ENCODE results near the gene RTP5.

Gene RTP5

DNA sequence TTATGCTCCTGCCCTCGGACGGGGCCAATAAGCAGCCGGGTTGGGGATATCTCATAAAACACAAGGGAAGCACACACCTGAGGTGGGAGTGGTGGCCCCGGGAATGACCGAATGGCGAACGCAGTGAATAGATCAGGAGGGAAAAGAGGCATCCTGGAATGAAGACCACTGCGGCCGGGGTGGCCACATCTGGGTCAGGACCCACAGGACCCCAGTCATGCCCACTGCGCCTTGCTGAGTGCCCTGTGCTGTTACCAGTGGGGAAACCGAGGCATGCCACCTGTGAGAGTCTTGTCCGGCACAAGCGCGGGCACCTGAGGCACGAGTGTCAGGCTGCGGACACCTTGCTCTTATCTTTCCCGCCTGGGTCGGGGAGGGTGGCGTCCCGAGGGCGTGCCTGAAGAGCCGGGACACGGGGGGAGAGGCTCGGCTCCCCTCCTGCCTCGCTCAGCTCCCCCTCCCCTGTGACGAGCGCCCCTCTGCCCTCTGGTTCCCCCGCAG lies 12.4 kb upstream of the RTP5 start:
- H3K27ac ChIP-seq = no peak overlapping the region
- no peak for DNase-seq (ENCODE audit: low read depth, low spot score)

DNA sequence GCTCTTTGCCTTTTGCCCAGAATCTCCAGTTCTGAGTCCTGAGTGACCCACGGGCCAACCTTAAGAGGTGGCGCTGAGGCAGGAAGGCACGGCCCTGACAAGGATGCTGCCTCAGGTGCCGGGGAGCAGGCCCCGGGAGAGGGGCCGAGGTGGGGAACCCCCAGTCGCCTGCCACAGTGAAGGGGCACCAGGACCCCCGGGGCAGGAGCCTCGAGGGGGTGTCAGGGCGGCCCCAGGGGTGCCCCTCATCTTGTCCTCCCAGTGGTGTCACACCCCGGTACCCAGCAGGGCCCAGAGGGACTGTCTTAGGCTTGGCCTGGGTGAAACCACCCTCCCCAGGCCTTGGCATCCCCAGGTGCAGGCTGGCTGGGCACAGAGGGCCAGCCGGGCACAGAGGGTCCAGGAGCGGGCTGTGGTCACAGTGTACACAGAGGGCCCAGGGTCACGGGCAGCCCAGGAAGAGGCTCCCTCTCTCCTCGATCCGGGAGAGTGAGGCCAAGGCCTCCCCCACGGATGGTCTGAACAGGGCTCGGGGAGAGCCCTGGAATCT lies 11.9 kb upstream of the RTP5 start:
- H3K27ac ChIP-seq = no peak overlapping the region
- no peak for DNase-seq (ENCODE audit: low read depth, low spot score)

DNA sequence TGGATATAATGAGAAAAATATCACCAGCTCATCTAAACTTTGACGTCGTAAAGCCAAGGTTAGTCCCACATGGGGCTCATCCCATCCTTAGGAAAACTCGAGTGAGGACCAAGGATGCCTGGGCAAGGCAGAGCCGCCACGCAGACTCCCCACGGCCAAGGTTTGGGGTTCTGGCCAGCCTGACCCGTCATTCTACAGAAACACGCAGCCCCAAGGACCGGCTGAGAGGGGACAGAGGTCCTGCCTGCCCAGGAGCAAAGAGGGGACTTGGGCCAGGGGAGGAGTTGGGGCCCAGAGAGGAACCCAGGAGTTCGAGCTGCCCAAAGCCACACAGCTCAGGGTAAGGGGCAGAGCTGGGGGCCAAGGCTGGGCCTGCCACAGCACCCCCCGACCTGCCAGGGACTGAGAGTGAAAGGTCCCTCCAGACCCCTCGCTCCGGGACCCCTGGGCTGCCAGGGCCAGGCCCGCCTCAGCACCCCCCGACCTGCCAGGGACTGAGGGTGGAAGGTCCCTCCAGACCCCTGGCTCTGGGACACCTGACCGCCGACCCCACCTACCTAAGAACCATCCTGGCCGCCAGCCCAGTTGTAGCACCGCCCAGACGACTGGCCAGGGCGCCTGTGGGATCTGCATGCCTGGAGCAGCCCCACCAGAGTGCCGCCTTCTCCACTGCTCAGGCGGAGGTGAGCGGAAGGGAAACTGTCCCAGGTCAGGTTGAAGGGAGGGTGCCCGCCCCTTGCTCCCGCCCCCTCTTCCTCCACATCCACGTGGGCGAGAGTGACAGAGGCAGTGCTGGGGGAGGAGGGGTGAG lies 11.1 kb upstream of the RTP5 start, which contains the start of gene PDCD1:
PDCD1 (minus strand) TSS at position 689 of the 811 bp plus-strand sequence; CDS start at position 633, 56 bp downstream.
- no peak for DNase-seq (ENCODE audit: low read depth, low spot score)
- H3K27ac ChIP-seq = no peak within 1 kb of the TSS

DNA sequence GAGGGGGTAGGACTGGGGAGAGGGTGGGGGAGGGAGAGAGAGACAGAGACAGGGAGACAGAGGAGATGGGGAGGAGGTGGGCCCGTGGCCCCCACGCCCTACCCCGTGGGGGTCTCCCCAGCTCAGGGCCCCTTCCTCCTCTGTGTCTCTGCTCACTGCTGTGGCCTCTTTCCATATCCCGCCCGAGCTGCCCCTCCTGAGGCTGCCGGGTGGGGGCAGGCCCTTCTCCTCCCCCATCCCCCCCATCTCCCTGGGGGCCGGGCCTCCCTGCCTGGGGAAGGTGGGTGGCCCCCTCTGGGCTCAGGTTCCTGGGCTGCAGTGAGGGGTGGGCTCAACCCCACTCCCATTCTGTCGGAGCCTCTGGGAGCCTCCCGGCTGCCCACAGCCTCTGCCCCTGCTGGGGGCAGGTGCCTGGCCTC lies 10.5 kb upstream of the RTP5 start:
- H3K27ac ChIP-seq = no peak overlapping the region
- DNase-seq (ENCODE audit: low read depth, low spot score) = no peak

DNA sequence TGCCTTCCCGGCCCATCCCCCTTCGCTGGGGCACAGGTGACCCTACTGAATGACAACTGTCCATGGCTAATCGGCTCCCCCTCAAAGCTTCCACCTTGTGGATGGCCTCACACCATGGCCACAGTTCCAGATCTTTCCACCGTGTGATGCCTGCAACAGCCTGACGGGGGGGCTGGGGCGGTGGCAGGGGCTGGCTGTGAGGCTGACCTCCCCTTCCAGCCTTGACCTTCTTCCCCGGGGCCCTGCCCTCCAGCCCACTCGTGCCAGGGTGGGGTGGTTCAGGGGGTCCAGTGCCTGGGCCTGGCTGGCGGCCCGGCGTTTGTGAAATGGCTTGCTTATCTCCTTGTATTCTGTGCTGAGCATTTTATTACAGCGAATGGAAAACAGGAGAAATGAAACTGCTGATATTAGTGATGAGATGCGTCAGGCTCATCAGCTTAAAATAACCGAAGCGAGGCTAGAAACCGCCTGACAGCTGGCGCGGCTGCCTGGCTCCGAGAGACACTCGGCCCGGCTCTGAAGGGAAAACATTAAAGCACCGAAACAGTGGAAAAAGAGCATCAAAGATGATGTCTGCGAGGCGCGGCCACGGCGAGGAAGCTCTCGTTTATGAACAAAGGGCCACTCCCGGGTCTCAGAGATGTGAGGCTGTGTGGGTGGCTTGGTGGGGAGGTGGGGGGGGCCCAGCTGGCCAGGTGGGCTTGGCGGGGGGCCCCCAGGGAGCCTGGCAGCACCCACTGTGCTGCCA lies 9.9 kb upstream of the RTP5 start:
- no peak for DNase-seq (ENCODE audit: low read depth, low spot score)
- H3K27ac ChIP-seq = no peak overlapping the region

DNA sequence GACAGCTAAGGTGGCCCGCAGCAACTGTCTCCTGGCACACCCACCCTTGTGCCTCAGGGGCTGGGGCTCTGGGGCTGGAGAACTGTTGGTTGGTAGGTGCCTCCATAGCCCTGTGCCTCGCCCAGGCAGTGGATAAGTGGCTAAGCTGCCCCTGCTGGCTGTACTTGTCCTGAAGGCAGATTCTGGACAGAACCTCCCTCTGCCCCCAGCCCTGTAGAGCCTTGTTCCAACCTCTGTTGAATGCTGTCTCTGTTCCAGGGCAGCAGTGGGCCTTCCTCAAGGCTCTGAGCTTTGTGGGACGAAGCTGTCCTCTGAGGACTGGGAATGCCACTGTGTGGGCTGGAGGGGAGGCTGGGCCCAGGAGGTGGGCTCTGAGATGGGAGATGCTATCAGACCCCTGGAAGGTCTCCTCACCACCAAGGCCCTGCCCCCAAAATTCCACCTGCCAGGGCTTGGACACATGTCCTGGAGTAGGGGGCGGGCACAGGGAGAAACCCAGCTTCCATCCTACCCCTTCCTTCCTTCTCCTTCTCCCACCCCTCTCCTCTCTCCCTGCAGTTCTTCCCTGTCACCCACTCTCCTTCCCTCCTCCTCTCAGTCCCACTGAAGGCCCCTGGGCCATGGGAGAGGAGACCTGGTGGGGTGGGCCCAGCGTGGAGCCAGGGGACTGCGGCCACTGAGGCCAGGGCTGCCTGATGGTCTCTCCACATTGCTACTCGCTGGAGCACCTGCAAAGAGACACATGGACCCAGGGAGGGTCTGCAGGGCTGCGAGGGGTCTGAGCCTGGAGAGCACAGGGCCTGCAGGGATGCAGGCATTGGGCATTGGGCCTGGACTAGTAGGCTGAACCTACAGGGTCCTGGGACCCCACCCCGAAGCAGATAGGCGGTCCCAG lies 9.1 kb upstream of the RTP5 start:
- no peak for DNase-seq (ENCODE audit: low read depth, low spot score)
- H3K27ac ChIP-seq = no peak overlapping the region

DNA sequence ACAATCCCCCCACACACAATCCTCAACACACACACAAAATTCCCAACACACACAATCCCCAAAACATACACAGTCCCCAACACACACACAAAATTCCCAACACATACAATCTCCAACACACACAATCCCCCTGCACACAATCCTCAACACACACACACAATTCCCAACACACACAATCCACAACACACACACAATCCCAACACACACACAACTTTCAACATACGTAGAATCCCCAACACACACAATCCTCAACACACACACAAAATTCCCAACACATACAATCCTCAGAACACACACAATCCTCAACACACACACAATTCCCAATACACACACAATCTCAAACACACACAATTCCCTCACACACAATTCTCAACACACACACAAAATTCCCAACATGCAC lies 8.3 kb upstream of the RTP5 start:
- no peak for DNase-seq (ENCODE audit: low read depth, low spot score)
- H3K27ac ChIP-seq = no peak overlapping the region

DNA sequence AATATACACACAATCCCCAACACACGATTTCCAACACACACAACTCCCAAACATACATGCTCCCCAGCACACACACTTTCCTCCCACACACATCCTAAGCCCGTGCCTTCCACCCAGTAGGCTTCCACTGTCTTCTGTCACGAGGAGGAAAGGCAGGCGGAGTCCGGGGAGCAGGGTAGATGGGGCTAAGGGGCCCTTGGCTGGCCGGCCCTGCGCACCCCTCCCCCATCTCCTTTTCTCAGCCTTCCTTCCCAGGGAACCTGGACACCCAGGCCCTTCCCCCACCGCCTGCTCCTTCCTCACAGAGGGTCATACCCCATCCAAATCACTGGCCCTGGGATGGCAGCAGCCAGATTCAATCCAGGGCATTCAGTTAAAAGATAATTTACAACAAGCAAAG lies 7.4 kb upstream of the RTP5 start:
- DNase-seq (ENCODE audit: low read depth, low spot score) = no peak
- no peak overlapping the region for H3K27ac ChIP-seq

DNA sequence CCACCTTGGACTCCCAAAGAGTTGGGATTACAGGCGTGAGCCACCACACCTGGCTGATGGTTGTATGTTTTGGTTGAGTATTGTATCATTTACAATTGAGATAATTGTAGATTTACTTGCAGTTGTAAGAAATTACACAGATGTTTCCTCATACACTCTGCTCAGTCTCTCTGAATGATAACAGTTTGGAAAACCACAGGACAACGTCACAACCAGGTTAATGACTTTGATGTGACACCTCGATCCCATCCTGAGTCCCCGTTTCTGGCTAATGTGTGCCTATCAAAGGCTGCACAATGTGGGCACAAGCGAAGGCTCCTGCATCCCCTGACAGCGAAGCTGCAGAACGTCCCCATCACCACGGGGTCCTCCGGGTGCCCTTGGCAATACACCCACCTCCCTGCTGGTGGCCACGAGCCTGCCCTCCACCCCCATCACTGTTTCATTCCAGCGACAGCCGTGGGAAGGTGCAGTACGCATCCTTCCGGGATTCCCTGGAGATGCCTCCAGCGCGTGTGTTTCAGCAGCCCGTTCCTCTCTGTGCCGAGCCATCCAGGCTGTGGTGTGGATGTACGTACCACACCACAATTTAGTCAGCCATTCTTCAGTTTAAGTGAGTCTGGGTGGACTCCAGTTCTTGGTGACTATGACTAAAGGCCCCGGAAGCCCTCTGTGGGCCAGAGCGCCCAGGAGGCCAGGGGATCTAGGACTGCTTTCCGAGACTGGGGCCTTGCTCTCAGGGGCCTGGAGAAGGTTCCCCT lies 6.6 kb upstream of the RTP5 start:
- no peak overlapping the region for H3K27ac ChIP-seq
- DNase-seq (ENCODE audit: low read depth, low spot score) = no peak

DNA sequence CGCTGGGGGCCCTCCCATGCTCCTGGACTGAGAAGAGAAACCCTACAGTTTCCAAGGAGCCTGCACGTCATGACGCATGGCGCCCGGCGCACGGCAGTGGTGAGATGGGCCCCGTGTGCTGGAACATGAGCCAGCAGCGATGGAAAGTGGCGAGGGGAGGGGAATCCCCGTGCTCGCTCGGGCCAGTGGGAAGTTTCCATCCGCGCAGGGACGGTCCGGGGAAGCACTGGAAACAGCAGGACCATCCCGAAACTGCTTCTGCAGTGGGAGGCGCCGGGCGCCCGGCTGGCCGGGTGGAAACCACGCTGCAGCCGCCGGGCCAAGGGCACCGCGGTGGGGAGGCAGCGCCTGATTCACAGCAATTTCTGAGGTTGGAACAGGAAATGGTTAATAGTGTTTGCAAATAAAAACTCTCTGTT lies 6.0 kb upstream of the RTP5 start:
- no peak overlapping the region for H3K27ac ChIP-seq
- no peak for DNase-seq (ENCODE audit: low read depth, low spot score)

DNA sequence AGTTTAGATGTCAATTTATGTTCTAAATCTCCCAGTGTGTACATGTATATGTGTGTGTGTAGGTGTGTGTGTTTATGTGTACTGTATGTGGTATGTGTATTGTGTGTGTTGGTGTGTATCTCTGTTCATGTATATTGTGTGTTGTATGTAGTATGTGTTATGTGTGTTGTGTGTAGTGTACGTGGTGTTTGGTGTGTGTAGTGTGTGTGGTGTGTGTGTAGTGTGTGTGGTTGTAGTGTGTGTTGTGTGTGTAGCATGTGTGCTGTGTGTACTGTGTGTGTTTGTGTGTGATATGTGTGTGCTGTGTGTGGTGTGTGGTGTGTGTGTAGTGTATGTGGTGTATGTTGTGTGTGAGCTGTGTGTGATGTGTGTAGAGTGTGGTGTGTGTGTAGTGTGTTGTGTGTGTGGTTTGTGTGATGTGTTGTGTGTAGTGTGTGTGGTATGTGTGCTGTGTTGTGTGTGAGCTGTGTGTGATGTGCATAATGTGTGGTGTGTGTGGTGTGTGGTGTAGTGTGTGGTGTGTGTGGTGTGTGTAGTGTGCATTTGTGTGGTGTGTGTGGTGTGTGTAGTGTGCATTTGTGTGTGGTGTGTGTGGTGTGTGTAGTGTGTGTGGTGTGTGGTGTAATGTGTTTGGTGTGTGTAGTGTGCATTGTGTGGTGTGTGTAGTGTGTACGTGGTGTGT lies 5.2 kb upstream of the RTP5 start:
- no peak overlapping the region for H3K27ac ChIP-seq
- DNase-seq (ENCODE audit: low read depth, low spot score) = no peak

DNA sequence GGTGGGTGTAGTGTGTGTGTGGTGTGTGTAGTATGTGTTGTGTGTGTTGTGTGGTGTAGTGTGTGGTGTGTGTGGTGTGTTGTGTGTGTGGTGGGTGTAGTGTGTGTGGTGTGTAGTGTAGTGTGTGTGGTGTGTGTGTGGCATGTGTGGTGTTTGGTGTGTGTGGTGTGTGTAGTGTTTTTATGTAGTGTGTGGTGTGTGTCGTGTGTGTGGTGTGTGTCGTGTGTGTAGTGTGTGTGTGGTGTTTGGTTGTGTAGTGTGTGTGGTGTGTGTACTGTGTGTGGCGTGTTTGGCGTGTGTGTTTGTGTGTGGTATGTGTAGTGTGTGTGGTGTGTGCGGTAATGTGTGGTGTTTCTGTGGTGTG lies 4.7 kb upstream of the RTP5 start:
- DNase-seq (ENCODE audit: low read depth, low spot score) = no peak
- no peak overlapping the region for H3K27ac ChIP-seq

DNA sequence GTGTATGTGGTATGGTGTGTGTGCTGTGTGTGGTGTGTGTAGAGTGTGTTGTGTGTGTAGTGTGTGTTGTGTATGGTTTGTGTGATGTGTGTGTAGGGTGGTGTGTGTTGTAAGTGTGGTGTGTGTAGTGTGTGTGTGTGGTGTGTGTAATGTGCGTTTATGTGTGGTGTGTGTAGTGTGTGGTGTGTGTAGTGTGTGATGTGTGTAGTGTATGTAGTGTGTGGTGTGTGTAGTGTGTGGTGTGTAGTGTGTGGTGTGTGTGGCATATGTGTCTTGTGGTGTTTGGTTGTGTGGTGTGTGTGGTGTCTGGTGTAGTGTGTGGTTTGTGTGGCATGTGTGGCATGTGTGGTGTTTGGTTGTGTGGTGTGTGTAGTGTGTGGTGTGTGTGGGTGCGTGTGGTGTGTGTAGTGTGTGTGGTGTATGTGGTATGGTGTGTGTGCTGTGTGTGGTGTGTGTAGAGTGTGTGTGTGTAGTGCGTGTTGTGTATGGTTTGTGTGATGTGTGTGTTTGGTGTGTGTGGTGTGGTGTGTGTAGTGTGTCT lies 4.0 kb upstream of the RTP5 start:
- DNase-seq (ENCODE audit: low read depth, low spot score) = no peak
- H3K27ac ChIP-seq = no peak overlapping the region

DNA sequence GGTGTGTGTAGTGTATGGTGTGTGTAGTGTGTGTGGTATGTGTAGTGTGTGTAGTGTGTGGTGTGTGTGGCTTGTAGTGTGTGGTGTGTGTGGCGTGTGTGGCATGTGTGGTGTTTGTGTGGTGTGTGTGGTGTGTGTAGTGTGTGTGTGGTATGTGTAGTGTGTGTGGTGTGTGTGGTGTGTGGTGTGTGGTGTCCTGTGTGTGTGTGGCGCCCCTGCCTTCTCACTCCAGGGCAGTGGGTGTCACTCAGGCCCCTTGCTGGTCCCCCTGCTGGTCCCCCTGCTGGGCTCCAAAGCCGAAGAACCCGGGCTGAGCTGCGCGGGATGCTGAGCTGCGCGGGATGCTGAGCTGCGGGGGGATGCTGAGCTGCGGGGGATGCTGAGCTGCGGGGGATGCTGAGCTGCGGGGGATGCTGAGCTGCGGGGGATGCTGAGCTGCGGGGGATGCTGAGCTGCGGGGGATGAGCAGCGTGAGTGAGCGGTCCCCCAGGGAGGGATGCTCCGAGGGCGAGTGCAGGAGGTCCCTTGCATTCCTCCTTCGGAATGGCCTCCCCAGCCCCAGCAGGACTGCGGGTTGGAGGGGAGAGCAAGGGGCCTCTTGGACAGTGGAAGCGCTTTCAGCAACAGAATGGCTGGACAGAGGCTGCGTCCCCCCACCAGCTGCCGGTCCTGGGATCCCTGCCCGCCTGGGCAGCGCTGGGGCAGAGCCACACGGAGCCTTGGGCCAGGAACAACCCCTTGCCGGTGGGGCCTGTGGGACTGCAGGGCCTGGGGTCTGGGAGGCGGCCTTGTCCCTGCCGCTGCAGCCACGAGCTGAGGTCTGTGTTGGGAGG lies 3.4 kb upstream of the RTP5 start:
- H3K27ac ChIP-seq = no peak overlapping the region
- DNase-seq (ENCODE audit: low read depth, low spot score) = no peak

DNA sequence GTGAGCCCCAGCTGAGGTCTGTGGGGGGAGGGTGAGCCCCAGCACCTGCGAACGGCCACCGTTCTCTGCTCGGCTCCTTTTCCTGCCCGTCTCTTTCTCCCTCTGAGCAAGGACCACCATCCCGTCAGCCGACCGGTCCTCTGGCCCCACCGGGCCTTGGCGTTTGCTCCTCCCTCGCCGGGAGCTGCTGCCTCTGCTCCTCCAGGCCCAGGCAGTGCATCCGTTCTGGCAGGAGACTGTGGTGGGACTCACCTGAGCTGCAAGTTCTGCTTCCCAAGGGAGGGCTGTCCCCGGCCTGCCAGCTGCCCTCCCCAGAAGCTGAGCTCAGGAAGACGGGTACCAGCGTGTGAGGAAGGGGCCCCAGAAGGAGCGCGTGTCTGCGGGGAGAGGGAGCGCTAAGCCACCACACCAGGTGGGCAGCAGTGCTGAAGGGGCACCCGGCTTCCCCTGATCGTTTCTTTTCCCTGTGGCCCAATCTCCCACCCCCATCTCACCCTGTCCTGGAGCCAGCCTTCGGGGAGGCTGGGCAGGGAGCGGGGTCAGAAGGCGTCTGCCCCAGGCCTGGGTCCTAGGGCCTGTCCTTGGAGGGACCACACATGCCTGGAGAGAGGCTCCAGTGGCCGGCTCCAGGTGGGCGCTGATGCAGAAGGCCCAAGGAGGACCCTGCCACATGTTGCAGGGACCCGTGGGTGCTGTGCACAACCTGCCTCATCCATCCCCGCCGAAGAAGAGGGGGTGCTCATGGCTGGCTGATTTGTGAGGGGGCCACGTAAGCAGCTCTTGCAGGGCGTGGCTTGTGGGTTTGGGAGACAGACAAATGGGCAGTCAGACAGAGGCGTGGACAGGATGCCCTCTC lies 2.5 kb upstream of the RTP5 start:
- H3K27ac ChIP-seq = no peak overlapping the region
- no peak for DNase-seq (ENCODE audit: low read depth, low spot score)

DNA sequence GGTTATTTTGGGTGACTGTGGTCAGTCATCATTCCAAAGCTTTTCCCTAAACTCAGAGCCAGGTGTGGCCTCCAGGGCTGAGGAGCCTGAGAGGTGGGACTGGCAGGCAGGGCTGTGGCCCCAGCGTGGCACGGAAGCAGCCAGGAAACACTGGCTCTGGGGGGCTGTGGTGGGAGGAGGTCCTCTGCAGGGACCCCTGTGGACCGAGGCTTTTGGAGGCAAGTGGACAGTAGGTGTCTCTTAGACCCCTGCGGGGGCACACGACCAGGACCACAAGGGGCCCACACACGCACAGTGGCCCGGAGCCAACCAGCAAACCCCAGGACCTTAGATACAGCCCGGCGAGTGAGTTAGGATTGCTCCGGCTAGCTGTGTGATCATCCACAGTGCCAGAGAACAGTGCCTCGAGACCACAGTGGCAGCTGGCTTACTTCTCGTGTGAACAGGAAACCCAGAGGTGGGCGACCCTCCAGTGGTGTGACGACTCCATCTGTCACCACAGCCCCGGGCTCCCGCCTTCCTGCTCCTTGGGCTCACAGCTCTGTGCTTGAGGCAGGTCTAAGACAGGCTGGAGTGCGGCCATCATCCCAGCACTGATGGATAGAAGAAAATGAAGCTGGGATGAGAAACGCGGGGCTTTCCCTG lies 1.6 kb upstream of the RTP5 start:
- no peak overlapping the region for H3K27ac ChIP-seq
- DNase-seq (ENCODE audit: low read depth, low spot score) = no peak

Data from epithelial cell of prostate (primary cell).